Stimulated activated CD8-positive, alpha-beta memory T cell treated with anti-CD3 and anti-CD28 coated beads, Interleukin-7, amount 100 ng/mL, for 48 hours (primary cell): ENCODE data around the gene CDH12.

Experiments used
- DNase-seq, 2 donors: peaks; one replicate each; pipeline ENCODE4 v3.0.0-alpha.2; 2020; ENCODE audit warnings: low read depth in 1 of 2; ENCODE audit errors: extremely low read depth in 1 of 2

Gene CDH12

GRCh38 chr5:21783074-21783679, 1070.0 kb downstream of the CDH12 start:
- DNase-seq: no peak

GRCh38 chr5:21776466-21776865, 1076.7 kb downstream of the CDH12 start:
- no peak for DNase-seq

GRCh38 chr5:21774801-21775200, 1078.3 kb downstream of the CDH12 start:
- DNase-seq: no peak

- DNase-seq: no peak
These were observed 1078.9 kb downstream of the CDH12 start for GRCh38 chr5:21774281-21774680.

- no peak for DNase-seq
These were observed 1079.7 kb downstream of the CDH12 start for GRCh38 chr5:21773456-21773855.

- no peak for DNase-seq
These were observed 1087.7 kb downstream of the CDH12 start for GRCh38 chr5:21765406-21765805.

- no peak for DNase-seq
These were observed 1114.0 kb downstream of the CDH12 start for GRCh38 chr5:21739096-21739495.

- DNase-seq: no peak
These were observed 1129.6 kb downstream of the CDH12 start for GRCh38 chr5:21723500-21723899.

GRCh38 chr5:21711866-21712758, 1141.0 kb downstream of the CDH12 start:
- DNase-seq: no peak

- DNase-seq: no peak
These were observed 1143.4 kb downstream of the CDH12 start for GRCh38 chr5:21709770-21710169.

- no peak for DNase-seq
These were observed 1148.0 kb downstream of the CDH12 start for GRCh38 chr5:21704974-21705668.

- no peak for DNase-seq
These were observed 1151.8 kb downstream of the CDH12 start for GRCh38 chr5:21701317-21701716.
